C4-2B (cell line): ENCODE data around the gene ATP11A.
A peak's percentile ranks its signal among the peaks of the same experiment; 100 is the strongest.

Experiments
- H3K27ac ChIP-seq: fragments of 450-650 bp; 2 replicates; pipeline ENCODE4 v1.5.1; 2017
- CTCF ChIP-seq: fragments of 450-650 bp; conservative IDR thresholded peaks from 2 replicates; pipeline ENCODE4 v1.5.1; 2017; ENCODE audit warnings: mild to moderate bottlenecking
- ZFX ChIP-seq: fragments of 450-650 bp; IDR thresholded peaks from 2 replicates; pipeline ENCODE4 v1.6.1; 2017

ATP11A gene

DNA sequence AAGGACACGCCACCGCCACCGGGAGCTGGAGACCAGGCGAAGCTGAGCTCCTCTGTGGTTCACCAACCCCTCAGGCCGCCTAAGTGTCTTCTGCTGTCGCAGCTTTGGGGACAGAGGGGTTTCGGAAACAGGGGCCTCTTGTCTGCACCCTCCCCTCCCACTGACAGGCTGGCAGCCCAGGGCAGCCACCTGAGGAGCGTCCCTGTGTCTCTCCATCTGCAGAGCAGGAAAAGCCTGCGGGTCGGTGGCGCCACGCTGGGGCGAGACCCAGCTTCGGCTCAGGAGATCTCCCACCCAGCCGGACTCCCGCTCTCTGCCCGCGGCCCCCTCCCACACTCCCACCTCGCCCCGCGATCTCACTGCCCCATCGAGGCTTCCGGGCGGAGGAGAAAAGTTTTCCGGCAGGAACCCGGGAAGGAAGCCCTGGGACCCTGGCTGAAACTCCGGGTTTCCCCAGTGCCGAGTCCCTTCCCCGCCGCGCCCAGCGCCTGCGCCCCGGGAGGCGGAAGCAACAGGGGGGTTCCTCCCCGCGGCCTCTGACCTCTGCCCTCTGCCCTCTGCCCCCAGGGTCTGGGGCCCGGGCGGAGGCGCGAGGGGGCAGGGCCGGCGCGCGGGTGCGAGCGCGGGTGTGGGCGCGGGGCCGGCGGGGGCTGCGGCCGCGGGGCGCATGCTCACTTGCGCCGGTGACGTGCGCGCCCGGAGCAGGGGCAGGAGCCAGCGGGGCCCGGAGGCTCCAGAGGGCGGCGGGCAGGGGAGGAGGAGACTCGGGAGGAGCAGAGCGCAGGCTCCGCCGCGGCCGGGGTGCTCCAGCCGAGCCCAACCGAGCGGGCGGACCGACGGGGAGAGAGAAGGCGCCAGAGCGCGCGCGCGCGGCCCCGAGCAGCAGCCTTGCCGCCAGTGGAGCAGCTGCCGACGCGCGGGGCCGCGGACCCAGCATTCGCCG, at the start of gene ATP11A:
Gene ATP11A (plus strand): TSS at position 736 of the 943 bp plus-strand sequence. CDS start 379 bp downstream, outside the sequence.
- no peak for TF ChIP-seq ZFX
- TF ChIP-seq CTCF: no peak
- peak within 1 kb of the TSS; percentile 77 for H3K27ac ChIP-seq

- TF ChIP-seq ZFX: no peak
- TF ChIP-seq CTCF: no peak
- no peak overlapping the region for H3K27ac ChIP-seq
Measured at GRCh38 chr13:112641456-112642089, 48.3 kb upstream of the ATP11A start.

- TF ChIP-seq CTCF (no peak), ZFX (no peak)
- no peak overlapping the region for H3K27ac ChIP-seq
Measured at GRCh38 chr13:112642090-112642460, 47.8 kb upstream of the ATP11A start.

GRCh38 chr13:112643759-112644459, 45.9 kb upstream of the ATP11A start:
- no peak overlapping the region for H3K27ac ChIP-seq
- TF ChIP-seq ZFX: no peak
- no peak for TF ChIP-seq CTCF

DNA sequence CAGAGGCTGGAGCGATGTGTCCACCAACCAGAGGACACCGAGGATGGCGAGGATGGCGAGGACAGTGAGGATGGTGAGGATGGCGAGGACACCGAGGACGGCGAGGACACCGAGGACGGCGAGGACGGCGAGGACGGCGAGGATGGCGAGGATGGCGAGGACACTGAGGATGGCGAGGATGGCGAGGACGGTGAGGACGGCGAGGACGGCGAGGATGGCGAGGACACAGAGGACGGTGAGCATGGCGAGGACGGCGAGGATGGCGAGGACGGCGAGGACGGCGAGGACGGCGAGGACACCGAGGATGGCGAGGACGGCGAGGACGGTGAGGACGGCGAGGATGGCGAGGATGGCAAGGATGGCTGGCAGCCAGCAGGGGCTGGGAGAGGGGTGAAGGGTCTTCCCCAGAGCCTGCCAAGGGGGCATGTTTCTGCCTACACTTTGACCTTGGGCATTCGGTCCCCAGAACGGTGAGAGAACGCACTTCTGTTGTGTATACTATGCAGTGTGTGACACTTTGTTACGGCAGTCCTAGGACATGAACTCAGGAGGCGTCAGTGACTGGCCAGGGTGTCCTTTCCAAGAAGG, 44.4 kb upstream of the ATP11A start:
- H3K27ac ChIP-seq: no peak overlapping the region
- TF ChIP-seq CTCF (no peak), ZFX (no peak)

DNA sequence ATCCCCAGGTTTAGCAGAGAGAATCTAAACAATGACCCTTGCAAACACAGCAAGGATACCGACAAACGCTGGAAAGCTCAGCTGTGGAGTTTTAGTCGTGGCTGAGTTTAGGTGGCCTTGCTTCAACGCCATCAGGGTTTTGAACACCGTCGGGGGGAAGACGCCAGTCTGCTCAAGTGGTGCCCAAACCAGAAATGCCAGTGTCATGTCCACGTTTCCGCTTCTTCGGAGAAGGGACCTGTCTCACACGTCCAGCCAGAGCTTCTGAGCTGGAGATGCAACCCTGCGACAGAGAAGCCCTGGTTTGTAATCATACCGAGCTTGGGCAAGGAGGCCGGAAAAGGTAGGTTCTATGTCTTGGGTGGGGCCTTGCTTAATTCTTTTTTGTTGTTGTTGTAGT, 42.6 kb upstream of the ATP11A start:
- H3K27ac ChIP-seq: no peak overlapping the region
- TF ChIP-seq ZFX: no peak
- TF ChIP-seq CTCF: no peak
